OCI-LY3 (cell line): ENCODE results near the gene AGAP4.
"Not testable (repeated sequence)": the region's sequence is repeated elsewhere in the genome, so short reads cannot be mapped to it uniquely, and the experiment has no call there.

Experiments used
- H2AFZ ChIP-seq: fragments of 200-600, 300-600 bp; shearing (Covaris generic); 2 replicates; pipeline ENCODE4 v1.6.0; 2014; ENCODE audit warnings: antibody characterized with exemption, low read depth, low read length
- H3K27ac ChIP-seq: fragments of 200-600, 300-600 bp; sonication (generic); 2 replicates; pipeline ENCODE4 v1.5.1; 2014; ENCODE audit warnings: mild to moderate bottlenecking, low read length, moderate library complexity, mixed read lengths
- H3K27me3 ChIP-seq: fragments of 200-600, 300-600 bp; sonication (generic); 2 replicates; pipeline ENCODE4 v1.6.1; 2014; ENCODE audit warnings: low read depth, low read length, mixed read lengths
- H3K36me3 ChIP-seq: fragments of 200-600, 300-600 bp; sonication (generic); replicated peaks from 2 replicates; pipeline ENCODE3; 2014; ENCODE audit warnings: low read depth, low read length, mixed read lengths
- H3K4me1 ChIP-seq: fragments of 300-600, 200-600 bp; sonication (generic); 2 replicates; pipeline ENCODE4 v1.6.1; 2014; ENCODE audit warnings: low read length, mixed read lengths
- H3K4me2 ChIP-seq: fragments of 200-600, 300-600 bp; sonication (generic); 2 replicates; pipeline ENCODE4 v1.6.1; 2014; ENCODE audit warnings: low read length, mixed read lengths
- H3K4me3 ChIP-seq: fragments of 300-600, 200-600 bp; sonication (generic); 2 replicates; pipeline ENCODE4 v1.5.1; 2014; ENCODE audit warnings: antibody characterized with exemption, mild to moderate bottlenecking, low read length, moderate library complexity
- H3K79me2 ChIP-seq: fragments of 300-600, 200-600 bp; shearing (Covaris generic); 2 replicates; pipeline ENCODE4 v1.6.1; 2014; ENCODE audit warnings: mild to moderate bottlenecking, low read length, mixed read lengths
- H3K9ac ChIP-seq: fragments of 300-600, 200-600 bp; shearing (Covaris generic); 2 replicates; pipeline ENCODE4 v1.6.0; 2014; ENCODE audit warnings: mild to moderate bottlenecking, low read length, moderate library complexity
- H3K9me3 ChIP-seq: fragments of 200-600, 300-600 bp; shearing (Covaris generic); 2 replicates; pipeline ENCODE4 v1.6.1; 2014; ENCODE audit warnings: low read length, mixed read lengths; ENCODE audit not compliant: insufficient read depth
- H4K20me1 ChIP-seq: fragments of 200-600, 300-600 bp; sonication (generic); 2 replicates; pipeline ENCODE4 v1.6.1; 2016; ENCODE audit warnings: low read length, mixed read lengths; ENCODE audit not compliant: insufficient read depth

AGAP4 gene

GRCh38 chr10:45847400-45847799 lies at the start of gene AGAP4:
Gene AGAP4, minus strand, starts transcription at chr10:45847500. Its CDS starts 153 bp downstream, at chr10:45847347.
- H3K79me2 ChIP-seq, H4K20me1 ChIP-seq, H3K36me3 ChIP-seq, H3K9me3 ChIP-seq, H3K4me2 ChIP-seq, H3K4me1 ChIP-seq, H3K27ac ChIP-seq, H3K9ac ChIP-seq, H2AFZ ChIP-seq, H3K4me3 ChIP-seq, H3K27me3 ChIP-seq: not testable (repeated sequence)

GRCh38 chr10:45890721-45891120 lies 43.4 kb upstream of the AGAP4 start:
- not testable (repeated sequence) for H2AFZ ChIP-seq, H3K27ac ChIP-seq, H3K79me2 ChIP-seq, H3K9me3 ChIP-seq, H3K4me1 ChIP-seq, H4K20me1 ChIP-seq, H3K4me3 ChIP-seq, H3K36me3 ChIP-seq, H3K9ac ChIP-seq, H3K4me2 ChIP-seq, H3K27me3 ChIP-seq

- H3K27ac ChIP-seq, H3K4me3 ChIP-seq, H3K4me1 ChIP-seq, H2AFZ ChIP-seq, H3K79me2 ChIP-seq, H3K9ac ChIP-seq, H3K9me3 ChIP-seq, H4K20me1 ChIP-seq, H3K27me3 ChIP-seq, H3K4me2 ChIP-seq, H3K36me3 ChIP-seq: not testable (repeated sequence)
These were observed 42.4 kb upstream of the AGAP4 start for GRCh38 chr10:45889539-45890230.

- H2AFZ ChIP-seq, H3K4me3 ChIP-seq, H4K20me1 ChIP-seq, H3K9ac ChIP-seq, H3K27ac ChIP-seq, H3K79me2 ChIP-seq, H3K4me1 ChIP-seq, H3K27me3 ChIP-seq, H3K36me3 ChIP-seq, H3K9me3 ChIP-seq, H3K4me2 ChIP-seq: not testable (repeated sequence)
These were observed 35.6 kb upstream of the AGAP4 start for GRCh38 chr10:45882880-45883279.

- H4K20me1 ChIP-seq, H3K36me3 ChIP-seq, H3K9me3 ChIP-seq, H2AFZ ChIP-seq, H3K27me3 ChIP-seq, H3K4me3 ChIP-seq, H3K4me2 ChIP-seq, H3K27ac ChIP-seq, H3K79me2 ChIP-seq, H3K9ac ChIP-seq, H3K4me1 ChIP-seq: not testable (repeated sequence)
These were observed 18.1 kb upstream of the AGAP4 start for GRCh38 chr10:45865404-45865803.

- not testable (repeated sequence) for H3K9ac ChIP-seq, H2AFZ ChIP-seq, H3K4me2 ChIP-seq, H3K27ac ChIP-seq, H4K20me1 ChIP-seq, H3K4me1 ChIP-seq, H3K9me3 ChIP-seq, H3K79me2 ChIP-seq, H3K36me3 ChIP-seq, H3K4me3 ChIP-seq, H3K27me3 ChIP-seq
These were observed 17.0 kb upstream of the AGAP4 start for GRCh38 chr10:45864264-45864663.

- H4K20me1 ChIP-seq, H3K27me3 ChIP-seq, H3K79me2 ChIP-seq, H3K36me3 ChIP-seq, H3K9me3 ChIP-seq, H3K27ac ChIP-seq, H3K4me1 ChIP-seq, H3K9ac ChIP-seq, H3K4me2 ChIP-seq, H2AFZ ChIP-seq, H3K4me3 ChIP-seq: not testable (repeated sequence)
These were observed 16.3 kb upstream of the AGAP4 start for GRCh38 chr10:45863632-45864031.

GRCh38 chr10:45857931-45858330 lies 10.6 kb upstream of the AGAP4 start:
- H3K4me2 ChIP-seq, H3K4me3 ChIP-seq, H3K4me1 ChIP-seq, H3K27me3 ChIP-seq, H3K9me3 ChIP-seq, H2AFZ ChIP-seq, H3K79me2 ChIP-seq, H3K27ac ChIP-seq, H4K20me1 ChIP-seq, H3K36me3 ChIP-seq, H3K9ac ChIP-seq: not testable (repeated sequence)

- not testable (repeated sequence) for H2AFZ ChIP-seq, H3K27me3 ChIP-seq, H3K27ac ChIP-seq, H3K4me1 ChIP-seq, H3K4me3 ChIP-seq, H3K36me3 ChIP-seq, H3K79me2 ChIP-seq, H3K9me3 ChIP-seq, H4K20me1 ChIP-seq, H3K4me2 ChIP-seq, H3K9ac ChIP-seq
These were observed 1.2 kb upstream of the AGAP4 start for GRCh38 chr10:45848467-45848866.

- H4K20me1 ChIP-seq, H2AFZ ChIP-seq, H3K9ac ChIP-seq, H3K36me3 ChIP-seq, H3K27me3 ChIP-seq, H3K79me2 ChIP-seq, H3K9me3 ChIP-seq, H3K27ac ChIP-seq, H3K4me3 ChIP-seq, H3K4me1 ChIP-seq, H3K4me2 ChIP-seq: not testable (repeated sequence)
These were observed 24.4 kb downstream of the AGAP4 start for GRCh38 chr10:45822918-45823317.
